ENCODE data around the gene HNRNPF. TPM values are rescaled to one million over a fixed set of nuclear protein-coding genes. Genes with fewer than 3 reads are reported as not detected.

The HNRNPF gene
- total and polyA plus RNA-seq, 2 of the 8 experiments (the other 6 are each of a cell fraction or from before 2014, with no cell fraction given): 209 to 389 TPM

DNA sequence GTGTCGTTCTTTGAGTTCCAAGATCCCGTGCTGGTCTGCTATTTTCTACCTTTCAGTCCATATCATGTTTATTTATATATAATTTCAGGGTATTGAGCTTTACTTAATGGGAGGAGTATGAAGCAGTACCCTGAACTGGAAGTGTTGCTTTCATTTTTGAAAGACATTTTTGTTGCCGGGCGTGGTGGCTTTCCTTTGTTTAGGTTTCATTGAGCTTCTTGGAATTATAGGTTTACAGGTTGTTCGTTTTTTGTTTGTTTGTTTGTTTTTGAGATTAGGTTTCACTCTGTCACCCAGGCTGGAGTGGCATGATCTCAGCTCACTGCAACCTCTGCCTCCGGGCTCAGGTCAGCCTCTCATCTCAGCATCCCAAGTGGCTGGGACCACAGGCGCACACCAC, 35.3 kb upstream of the HNRNPF start (continued):
- TF ChIP-seq RFX5 (IDR thresholded peaks at IDR 0.05; ENCODE audit: borderline replicate concordance, low read depth, low read length) (no peak), MAFK (IDR thresholded peaks at IDR 0.05; ENCODE audit: low read depth, low read length) (no peak), CBX5 (IDR thresholded peaks at IDR 0.05; ENCODE audit: low read depth, low read length) (no peak), KDM5A (IDR thresholded peaks at IDR 0.05; ENCODE audit: low read length) (no peak), KDM4A (IDR thresholded peaks at IDR 0.05; ENCODE audit: low read depth, low read length, severe bottlenecking) (no peak), CTBP2 (IDR thresholded peaks at IDR 0.05; ENCODE audit: borderline replicate concordance, insufficient read depth, insufficient read length, low read length) (no peak)

All from H1 (cell line).